IMR-90 (cell line): ENCODE data around the gene LHPP. TPM values are rescaled to one million over a fixed set of nuclear protein-coding genes. Genes with fewer than 3 reads are reported as not detected.

Source experiments
- ATAC-seq: fragments of 200-7000 bp; cut with Tn5 transposase; 2 replicates; pipeline ENCODE4 v1.9.1; 2020; ENCODE audit warnings: low read depth, mild to moderate bottlenecking, moderate library complexity
- BruUV-seq: library from RNA; stranded (reverse); fragments of 400-500 nt; replicated peaks from 2 replicates; lab custom pipeline; 2021; lab: Mats Ljungman, UMichigan
- CTCF ChIA-PET: fragments of 300-600 bp; formaldehyde crosslinking; extraction: SDS; loops from one replicate; lab custom pipeline; 2021; ENCODE audit warnings: antibody characterized with exemption; lab: Yijun Ruan, JAX
- POLR2A ChIA-PET: fragments of 300-600 bp; sonication (Branson Sonifier 250); formaldehyde crosslinking; loops from one replicate; lab custom pipeline; 2022; ENCODE audit warnings: antibody characterized with exemption; ENCODE audit not compliant: unreplicated experiment; lab: Charles Lee
- DNase-seq: peaks from one replicate; pipeline ENCODE4 v3.0.0; 2013
- H2AFZ ChIP-seq: replicated peaks from 2 replicates; pipeline ENCODE3; 2013; ENCODE audit warnings: low read length, mild to moderate bottlenecking; ENCODE audit not compliant: poor library complexity
- H2AK5ac ChIP-seq: 2 replicates; pipeline ENCODE4 v1.6.1; 2013; ENCODE audit warnings: low read depth, low read length, inconsistent platforms
- H2AK9ac ChIP-seq: replicated peaks from 2 replicates; pipeline ENCODE3; 2013; ENCODE audit warnings: mild to moderate bottlenecking, low read depth, low read length, moderate library complexity; ENCODE audit not compliant: poor library complexity
- H2BK120ac ChIP-seq: 2 replicates; pipeline ENCODE4 v1.6.1; 2013; ENCODE audit warnings: low read depth, low read length, inconsistent platforms
- H2BK15ac ChIP-seq: 3 replicates; pipeline ENCODE4 v1.6.1; 2013; ENCODE audit warnings: low read depth, low read length, inconsistent platforms
- H2BK20ac ChIP-seq: 2 replicates; pipeline ENCODE4 v1.6.1; 2013; ENCODE audit warnings: low read depth, mild to moderate bottlenecking, inconsistent platforms, low read length, moderate library complexity
- H2BK5ac ChIP-seq: 2 replicates; pipeline ENCODE4 v1.6.1; 2013; ENCODE audit warnings: mild to moderate bottlenecking, low read depth, low read length, inconsistent platforms; ENCODE audit not compliant: poor library complexity, severe bottlenecking
- H3K14ac ChIP-seq: replicated peaks from 2 replicates; pipeline ENCODE4 v1.6.1; 2013; ENCODE audit warnings: low read depth, low read length, inconsistent platforms
- H3K18ac ChIP-seq: 2 replicates; pipeline ENCODE4 v1.6.1; 2013; ENCODE audit warnings: low read depth, low read length, control low read depth
- H3K23ac ChIP-seq: 2 replicates; pipeline ENCODE4 v1.6.1; 2013; ENCODE audit warnings: low read depth, low read length, inconsistent platforms
- H3K27ac ChIP-seq: 2 replicates; pipeline ENCODE4 v1.5.1; 2013; ENCODE audit warnings: mild to moderate bottlenecking, control low read depth, low read length; ENCODE audit not compliant: insufficient read depth
- H3K27me3 ChIP-seq: 2 replicates; pipeline ENCODE4 v1.6.1; 2013; ENCODE audit warnings: low read length; ENCODE audit not compliant: control insufficient read depth, insufficient read depth
- H3K36me3 ChIP-seq: 2 replicates; pipeline ENCODE4 v1.6.1; 2013; ENCODE audit warnings: low read length, mixed read lengths; ENCODE audit not compliant: control insufficient read depth, insufficient read depth
- H3K4ac ChIP-seq: 2 replicates; pipeline ENCODE4 v1.6.1; 2013; ENCODE audit warnings: low read depth, low read length, inconsistent platforms
- H3K4me1 ChIP-seq: 2 replicates; pipeline ENCODE4 v1.6.1; 2013; ENCODE audit warnings: low read length, mixed read lengths; ENCODE audit not compliant: control insufficient read depth, insufficient read depth
- H3K4me2 ChIP-seq: 2 replicates; pipeline ENCODE4 v1.6.1; 2013; ENCODE audit warnings: low read depth, mild to moderate bottlenecking, control low read depth, low read length, moderate library complexity
- H3K4me3 ChIP-seq: 2 replicates; pipeline ENCODE4 v1.5.1; 2013; ENCODE audit warnings: low read depth, mild to moderate bottlenecking, control low read depth, low read length, moderate library complexity; ENCODE audit not compliant: insufficient read depth
- H3K56ac ChIP-seq: 2 replicates; pipeline ENCODE4 v1.6.1; 2013; ENCODE audit warnings: low read length, inconsistent platforms; ENCODE audit not compliant: insufficient read depth; ENCODE audit errors: extremely low read depth
- H3K79me1 ChIP-seq, 2 experiments: 2 replicates each; pipeline ENCODE4 v1.6.1; 2013; ENCODE audit warnings: low read length in 2 of 2, inconsistent platforms in 1 of 2, low read depth in 1 of 2
- H3K9ac ChIP-seq: 2 replicates; pipeline ENCODE4 v1.6.1; 2013; ENCODE audit warnings: low read depth, low read length, control low read depth
- H3K9me1 ChIP-seq: 2 replicates; pipeline ENCODE4 v1.6.1; 2013; ENCODE audit warnings: low read length, inconsistent platforms; ENCODE audit not compliant: insufficient read depth
- H3K9me3 ChIP-seq: 2 replicates; pipeline ENCODE4 v1.6.1; 2013; ENCODE audit warnings: low read length; ENCODE audit not compliant: control insufficient read depth, insufficient read depth
- H4K20me1 ChIP-seq: 2 replicates; pipeline ENCODE4 v1.6.1; 2013; ENCODE audit warnings: low read length, inconsistent platforms; ENCODE audit not compliant: insufficient read depth
- H4K5ac ChIP-seq: 2 replicates; pipeline ENCODE4 v1.6.1; 2013; ENCODE audit warnings: mild to moderate bottlenecking, low read depth, low read length, control low read depth
- H4K8ac ChIP-seq, 2 experiments: 2 replicates each; pipeline ENCODE4 v1.6.1; 2013; ENCODE audit warnings: low read depth in 2 of 2, low read length in 2 of 2, control low read depth in 1 of 2, inconsistent platforms in 1 of 2
- H4K91ac ChIP-seq: 2 replicates; pipeline ENCODE4 v1.6.1; 2013; ENCODE audit warnings: low read depth, low read length, inconsistent platforms; ENCODE audit not compliant: insufficient read depth
- BHLHE40 ChIP-seq: fragments of 150-350 bp; IDR thresholded peaks from 2 replicates; pipeline ENCODE4 v1.6.1; 2016; ENCODE audit warnings: mild to moderate bottlenecking, low read depth, low read length
- ELK1 ChIP-seq: fragments of 150-350 bp; IDR thresholded peaks from 2 replicates; pipeline ENCODE4 v1.6.1; 2016; ENCODE audit warnings: low read depth, mild to moderate bottlenecking, low read length, moderate library complexity, borderline replicate concordance
- FOS ChIP-seq: fragments of 150-350 bp; IDR thresholded peaks from 2 replicates; pipeline ENCODE4 v1.6.1; 2016; ENCODE audit warnings: low read depth, low read length
- MAFK ChIP-seq: IDR thresholded peaks from 2 replicates; pipeline ENCODE4 v1.6.1; 2012; ENCODE audit warnings: low read depth, low read length, improper control_type of control experiment
- MAZ ChIP-seq: IDR thresholded peaks from 2 replicates; pipeline ENCODE4 v1.6.1; 2012; ENCODE audit warnings: low read depth, mild to moderate bottlenecking, low read length, improper control_type of control experiment, moderate library complexity, borderline replicate concordance
- MXI1 ChIP-seq: IDR thresholded peaks from 2 replicates; pipeline ENCODE4 v1.6.1; 2012; ENCODE audit warnings: low read depth, mild to moderate bottlenecking, low read length, moderate library complexity, borderline replicate concordance
- RAD21 ChIP-seq: IDR thresholded peaks from 2 replicates; pipeline ENCODE4 v1.6.1; 2012; ENCODE audit warnings: low read length, improper control_type of control experiment
- RCOR1 ChIP-seq: IDR thresholded peaks from 2 replicates; pipeline ENCODE4 v1.6.1; 2012; ENCODE audit warnings: mild to moderate bottlenecking, low read length, improper control_type of control experiment; ENCODE audit not compliant: insufficient replicate concordance
- RFX5 ChIP-seq: IDR thresholded peaks from 2 replicates; pipeline ENCODE4 v1.8.0; 2012; ENCODE audit warnings: low read depth, mild to moderate bottlenecking, low read length, moderate library complexity
- SMC3 ChIP-seq: fragments of 150-350 bp; IDR thresholded peaks from 2 replicates; pipeline ENCODE4 v1.6.1; 2016; ENCODE audit warnings: low read depth, mild to moderate bottlenecking, antibody characterized with exemption, low read length, moderate library complexity
- WGBS, 2 experiments: methylation state at CpG; one replicate each; pipeline versions ENCODE4 v1.1.5 to v1.1.7; 2013; ENCODE audit warnings: missing lambda C conversion rate in 2 of 2; ENCODE audit not compliant: insufficient read length in 1 of 2; ENCODE audit errors: extremely low coverage in 2 of 2; 5-methylcytosine and 5-hydroxymethylcytosine counted together
- dilution Hi-C: fragments of 300-500 bp; cut with HindIII; formaldehyde crosslinking; loops from one replicate; pipeline ENCODE4 v1.14.3; 2018; ENCODE audit warnings: low sequenced_read_pairs; ENCODE audit not compliant: unreplicated experiment
- in situ Hi-C: fragments of 300-500 bp; cut with MboI; formaldehyde crosslinking; loops from 3 replicates; pipeline ENCODE4 v1.14.3; 2019; ENCODE audit warnings: low sequenced_read_pairs, inconsistent platforms, mixed read lengths
- intact Hi-C: fragments of 100-400 bp; cut with micrococcal nuclease; formaldehyde crosslinking; loops from 2 replicates; pipeline ENCODE4 v1.10.0; 2022
- polyA plus RNA-seq, 3 experiments: library from polyadenylated mRNA; depleted of rRNA; stranded (reverse); fragments of >200 nt; gene quantifications; 2 replicates each; pipeline ENCODE4 v1.2.3, GENCODE V29; 2012; ENCODE audit warnings: low replicate concordance in 1 of 3
- total RNA-seq: library from RNA; depleted of rRNA; stranded (reverse); fragments of >200 nt; gene quantifications from 2 replicates; pipeline ENCODE4 v1.2.3, GENCODE V29; 2012

The LHPP gene
- total and polyA plus RNA-seq, 2 of the 4 experiments (the other 2 are of a cell fraction) = 2.7 to 8.3 TPM

GRCh38 chr10:124570646-124571045, 109.0 kb downstream of the LHPP start (continued):
- no peak for TF ChIP-seq ELK1

DNA sequence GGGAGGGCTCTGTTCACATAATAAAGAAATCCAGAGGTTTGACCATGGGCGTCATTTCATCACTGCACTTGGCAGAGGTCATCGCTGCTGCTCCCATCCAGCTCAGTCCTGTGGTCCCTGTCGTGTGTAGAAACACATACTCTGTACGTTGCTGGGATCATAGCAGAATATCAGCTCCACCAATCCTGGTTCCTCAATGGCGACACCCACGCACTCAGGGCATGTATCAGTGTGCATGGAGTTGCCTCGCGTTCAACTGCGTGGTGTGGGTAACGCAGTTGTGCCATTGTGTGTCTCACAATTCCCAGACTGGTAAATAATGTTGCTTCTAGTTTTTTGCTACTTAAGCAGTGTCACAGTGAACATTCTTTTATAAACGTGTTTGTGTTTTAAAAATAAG, 111.1 kb downstream of the LHPP start:
- no peak overlapping the region for H3K4ac ChIP-seq
- DNase-seq (no peak), ATAC-seq (no peak)
- H3K27me3 ChIP-seq = peaks cover 21% of the 10 kb centered on the region
- H3K56ac ChIP-seq = no peak overlapping the region
- no TSS peak for BruUV-seq
- H4K8ac ChIP-seq = no peak overlapping the region
- H3K9me3 ChIP-seq = no peaks in the 10 kb centered on the region
- no peak overlapping the region for H3K23ac ChIP-seq
- no peak overlapping the region for H2BK120ac ChIP-seq
- no peak overlapping the region for H4K91ac ChIP-seq
- no peak overlapping the region for H3K27ac ChIP-seq
- H4K20me1 ChIP-seq = 0 out of 2 replicates have a peak, but pooled peaks cover 3% of the 10 kb centered on the region
- TF ChIP-seq SMC3 (no peak), RFX5 (no peak), BHLHE40 (no peak), RCOR1 (no peak), MXI1 (no peak), MAZ (no peak), FOS (no peak), ELK1 (no peak), MAFK (no peak), RAD21 (no peak)
- H2AK5ac ChIP-seq = no peak overlapping the region
- no peaks in the 10 kb centered on the region for H3K36me3 ChIP-seq
- no peak overlapping the region for H3K14ac ChIP-seq
- H2BK5ac ChIP-seq = no peak overlapping the region
- H3K9ac ChIP-seq = no peak overlapping the region
- H3K9me1 ChIP-seq = no peaks in the 10 kb centered on the region
- POLR2A ChIA-PET = no interaction called here
- intact Hi-C loops = no loop called here
- H2AK9ac ChIP-seq = no peak overlapping the region
- dilution Hi-C loops = no loop called here
- 87% methylated on average over 3 of the region's 11 CpGs; no CpG with 5 or more reads in 1 of the 2 experiments for WGBS, 2 experiments
- H3K4me2 ChIP-seq = no peak overlapping the region
- no peak overlapping the region for H2BK15ac ChIP-seq
- no peaks in the 10 kb centered on the region for H3K4me1 ChIP-seq
- CTCF ChIA-PET = no interaction called here
- no peak overlapping the region for H3K4me3 ChIP-seq
- no peak overlapping the region for H2AFZ ChIP-seq
- H4K5ac ChIP-seq = no peak overlapping the region
- H3K79me1 ChIP-seq = no peaks in the 10 kb centered on the region
- no peak overlapping the region for H2BK20ac ChIP-seq
- no peak overlapping the region for H3K18ac ChIP-seq
- in situ Hi-C loops = no loop called here
